LNCaP clone FGC (cell line): Measurements from ENCODE around the gene ELK3.
A peak's percentile ranks its signal among the peaks of the same experiment; 100 is the strongest.

Experiments
- DNase-seq: peaks from one replicate; pipeline ENCODE4 v3.0.0-alpha.2; 2011; ENCODE audit warnings: low read depth
- H3K4me3 ChIP-seq: 2 replicates; pipeline ENCODE4 v1.5.1; 2011; ENCODE audit warnings: mild to moderate bottlenecking, low read depth, low read length, control low read depth
- TF ChIP-seq, protein P1 (sequence below): IDR thresholded peaks from 2 replicates; pipeline ENCODE4 v1.5.1; 2012; ENCODE audit warnings: mild to moderate bottlenecking; ENCODE audit not compliant: control insufficient read depth, insufficient read depth; ENCODE audit errors: extremely low read depth

ELK3 gene

GRCh38 chr12:96171905-96172304 lies 22.3 kb upstream of the ELK3 start:
- H3K4me3 ChIP-seq, result no peak overlapping the region
- TF ChIP-seq, protein P1, sequence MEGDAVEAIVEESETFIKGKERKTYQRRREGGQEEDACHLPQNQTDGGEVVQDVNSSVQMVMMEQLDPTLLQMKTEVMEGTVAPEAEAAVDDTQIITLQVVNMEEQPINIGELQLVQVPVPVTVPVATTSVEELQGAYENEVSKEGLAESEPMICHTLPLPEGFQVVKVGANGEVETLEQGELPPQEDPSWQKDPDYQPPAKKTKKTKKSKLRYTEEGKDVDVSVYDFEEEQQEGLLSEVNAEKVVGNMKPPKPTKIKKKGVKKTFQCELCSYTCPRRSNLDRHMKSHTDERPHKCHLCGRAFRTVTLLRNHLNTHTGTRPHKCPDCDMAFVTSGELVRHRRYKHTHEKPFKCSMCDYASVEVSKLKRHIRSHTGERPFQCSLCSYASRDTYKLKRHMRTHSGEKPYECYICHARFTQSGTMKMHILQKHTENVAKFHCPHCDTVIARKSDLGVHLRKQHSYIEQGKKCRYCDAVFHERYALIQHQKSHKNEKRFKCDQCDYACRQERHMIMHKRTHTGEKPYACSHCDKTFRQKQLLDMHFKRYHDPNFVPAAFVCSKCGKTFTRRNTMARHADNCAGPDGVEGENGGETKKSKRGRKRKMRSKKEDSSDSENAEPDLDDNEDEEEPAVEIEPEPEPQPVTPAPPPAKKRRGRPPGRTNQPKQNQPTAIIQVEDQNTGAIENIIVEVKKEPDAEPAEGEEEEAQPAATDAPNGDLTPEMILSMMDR, result no peak
- no peak for DNase-seq

DNA sequence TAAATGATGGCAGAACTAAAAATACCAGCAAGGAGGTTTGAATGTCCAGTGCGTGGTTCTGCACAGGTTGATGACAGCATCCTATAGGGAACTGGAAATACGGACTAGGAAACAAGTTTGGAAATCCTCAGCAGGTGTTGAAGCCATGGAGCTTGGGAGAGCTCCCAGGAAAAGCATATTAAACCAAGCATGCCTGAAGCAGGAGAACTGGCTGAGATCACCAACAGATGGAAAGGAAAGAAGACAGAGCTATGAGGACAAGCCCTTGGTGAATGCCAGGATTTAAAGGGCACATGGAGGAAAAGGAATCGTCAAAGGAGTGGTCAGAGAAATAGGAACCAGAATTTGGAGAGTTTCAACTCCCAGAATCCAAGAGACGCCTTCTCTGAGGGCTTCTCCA lies 21.2 kb upstream of the ELK3 start:
- peak; percentile 6 for DNase-seq
- H3K4me3 ChIP-seq, result no peak overlapping the region
- TF ChIP-seq, protein P1, result no peak

GRCh38 chr12:96176575-96176974 lies 17.6 kb upstream of the ELK3 start:
- TF ChIP-seq, protein P1, result no peak
- DNase-seq, result no peak
- H3K4me3 ChIP-seq, result no peak overlapping the region

DNA sequence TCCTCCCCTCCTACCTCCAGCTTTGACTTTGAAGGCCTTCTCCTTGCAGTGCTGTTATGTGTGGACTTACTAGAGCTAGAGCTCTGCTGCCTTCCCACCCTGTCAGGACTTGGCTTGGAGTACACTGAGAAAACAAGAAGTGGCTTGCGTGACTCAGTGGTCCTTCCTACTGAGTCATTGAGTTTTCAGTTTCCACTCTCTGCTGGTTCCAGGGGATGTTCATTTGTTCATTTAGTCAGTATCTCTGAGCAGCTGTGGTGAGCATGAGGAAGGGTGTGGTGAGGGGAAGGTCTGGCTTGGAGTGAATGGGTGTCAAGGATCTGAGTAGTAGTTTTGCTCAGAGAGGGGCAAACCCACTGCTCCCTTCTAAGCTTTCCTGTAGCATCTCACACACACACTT lies 17.2 kb upstream of the ELK3 start:
- TF ChIP-seq, protein P1, result no peak
- H3K4me3 ChIP-seq, result no peak overlapping the region
- DNase-seq, result no peak

DNA sequence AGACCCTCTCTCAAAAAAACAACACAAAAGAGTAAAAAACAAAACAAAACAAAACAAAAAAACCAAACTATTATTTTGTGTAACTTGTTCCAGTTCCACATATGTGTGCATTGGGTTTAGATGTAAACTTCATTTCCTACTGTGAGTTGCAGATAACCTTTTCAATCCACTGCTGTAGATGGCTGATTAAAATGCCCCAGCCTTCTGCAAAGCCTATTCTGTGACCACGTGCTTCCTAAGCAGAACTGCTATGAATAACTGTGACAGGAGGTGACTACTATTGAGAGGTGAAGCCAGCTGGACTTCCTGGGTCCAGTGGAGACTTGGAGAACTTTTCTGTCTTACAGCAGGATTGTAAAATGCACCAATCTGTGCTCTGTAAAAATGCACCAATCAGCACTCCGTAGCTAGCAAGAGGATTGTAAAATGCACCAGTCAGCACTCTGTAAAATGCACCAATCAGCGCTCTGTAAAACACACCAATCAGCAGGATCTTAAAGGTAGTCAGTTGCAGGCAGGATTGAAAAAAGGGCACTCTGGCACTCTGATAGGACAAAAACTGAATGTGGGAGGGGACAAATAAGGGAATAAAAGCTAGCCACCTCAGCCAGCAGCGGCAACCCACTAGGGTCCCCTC lies 10.3 kb upstream of the ELK3 start:
- no peak overlapping the region for H3K4me3 ChIP-seq
- no peak for DNase-seq
- TF ChIP-seq, protein P1, result no peak

DNA sequence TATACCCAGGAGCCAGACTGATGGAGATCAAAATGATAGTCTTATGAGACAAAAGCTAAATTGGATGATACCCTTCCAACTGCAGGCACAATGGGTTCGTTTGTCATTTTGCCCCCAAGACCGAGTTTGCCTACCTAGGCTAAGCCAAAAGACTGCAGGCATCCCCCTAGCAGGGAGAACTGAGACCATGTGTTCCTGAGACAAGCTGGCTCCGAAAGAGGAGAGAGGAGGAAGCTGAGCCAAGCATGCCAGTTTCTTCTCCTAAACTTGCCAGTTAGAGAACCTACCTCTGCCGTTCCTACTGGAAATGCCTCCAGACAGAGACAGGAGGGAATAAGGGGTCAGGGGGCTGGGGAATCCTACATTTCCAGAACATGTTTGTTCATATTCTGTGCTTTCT lies 8.3 kb upstream of the ELK3 start:
- DNase-seq, result no peak
- H3K4me3 ChIP-seq, result no peak overlapping the region
- TF ChIP-seq, protein P1, result no peak

- peak; percentile 38 for DNase-seq
- H3K4me3 ChIP-seq, result no peak overlapping the region
- TF ChIP-seq, protein P1, result no peak
These were observed 7.4 kb upstream of the ELK3 start for GRCh38 chr12:96186607-96187301.
